Placental epithelial cell (primary cell): ENCODE data around the gene ZNF433. TPM values are rescaled to one million over a fixed set of nuclear protein-coding genes. Genes with fewer than 3 reads are reported as not detected.

Source experiments
- small RNA-seq: library from RNA; depleted of rRNA; stranded (forward); fragments of <200 nt; gene quantifications from one replicate; pipeline ENCODE3, GENCODE V24; 2012
- total RNA-seq: library from RNA; depleted of rRNA; stranded (reverse); fragments of >200 nt; gene quantifications from 2 replicates; pipeline ENCODE4 v1.2.3, GENCODE V29; 2012

Gene ZNF433
- total RNA-seq: 7.4 and 15.7 TPM in 2 replicates

DNA sequence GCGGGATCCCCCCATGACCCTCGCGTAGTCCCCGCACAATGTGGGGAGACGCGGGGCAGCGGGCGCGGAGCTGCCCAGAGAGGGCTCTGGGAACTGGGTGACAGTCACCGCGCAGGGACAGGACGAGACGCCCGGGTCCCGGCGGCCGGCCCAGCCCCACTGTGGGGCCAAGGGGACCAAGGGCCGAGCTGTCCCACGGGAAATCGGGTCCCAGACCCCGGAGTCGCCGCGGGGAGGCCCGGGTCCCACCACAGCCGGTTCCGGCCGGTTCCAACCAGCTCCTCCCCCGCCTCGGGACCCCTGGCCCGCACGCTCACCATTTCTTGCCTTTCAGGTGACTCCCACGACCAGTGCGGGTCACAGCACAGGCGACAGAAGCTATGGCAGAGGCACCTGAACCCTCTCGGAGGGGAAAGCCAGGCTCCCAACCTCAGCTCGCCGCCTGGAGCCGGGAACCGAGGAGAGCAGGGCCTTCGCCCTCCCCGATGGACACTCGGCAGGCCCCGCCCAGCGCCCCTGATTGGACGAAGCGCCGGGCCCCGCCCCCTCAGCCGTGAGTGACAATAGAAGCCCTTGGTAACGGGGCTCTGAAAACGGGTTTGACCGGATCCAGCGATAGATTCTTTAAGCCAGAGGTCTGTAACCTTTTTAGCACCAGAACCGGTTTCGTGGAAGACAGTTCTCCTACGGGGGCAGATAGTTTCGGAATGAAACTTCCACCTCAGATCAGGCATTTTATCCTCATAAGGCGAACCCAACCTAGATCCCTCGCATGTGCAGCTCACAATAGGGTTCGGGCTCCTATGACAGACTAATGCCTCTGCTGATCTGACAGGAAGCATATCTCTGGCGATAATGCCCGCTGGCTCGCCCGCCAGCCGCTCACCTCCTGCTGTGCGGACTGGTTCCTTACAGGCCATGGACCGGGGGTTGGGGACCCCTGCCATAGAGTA is at the start of gene ZNF433:
Gene ZNF433, minus strand, starts transcription at position 460 of the 953 bp plus-strand sequence. Its CDS starts 140 bp downstream, at position 320.

GRCh38 chr19:12064590-12065538 is 29.4 kb upstream of the ZNF433 start, which contains the start of gene ZNF844:
ZNF844 (plus strand) TSS chr19:12064731; CDS start chr19:12064874, 143 bp downstream.

GRCh38 chr19:12052497-12053169 is 17.2 kb upstream of the ZNF433 start, which contains the start of gene ZNF878:
ZNF878 (minus strand) TSS chr19:12052961; CDS start chr19:12052801, 160 bp downstream.

GRCh38 chr19:11964858-11965645 is 70.4 kb downstream of the ZNF433 start, which contains the start of gene ZNF763:
ZNF763 (plus strand) TSS chr19:11965040; CDS start chr19:11965209, 169 bp downstream.

Small RNA genes lying within 50 kb of the gene (small RNA-seq; reads per million reads assigned to genes)
- not detected for gene RNA5SP464
- not detected for gene RNA5SP465
- gene RNA5SP466: not detected

Other genes with a start within 250 kb of the ZNF433 start
- 1.4 and 3.5 TPM in 2 replicates for gene ZNF491, start 237.2 kb downstream of the ZNF433 start, total RNA-seq
- 10.7 and 18.1 TPM in 2 replicates for gene ZNF440, start 221.4 kb downstream of the ZNF433 start, total RNA-seq
- gene ZNF439, start 187.0 kb downstream of the ZNF433 start, total RNA-seq: 14.7 and 17.3 TPM in 2 replicates
- gene ZNF69, start 147.9 kb downstream of the ZNF433 start, total RNA-seq: 27.9 and 38.4 TPM in 2 replicates
- gene ZNF700, start 110.6 kb downstream of the ZNF433 start, total RNA-seq: 7.6 and 8.2 TPM in 2 replicates
- gene ZNF763, start 70.6 kb downstream of the ZNF433 start, total RNA-seq: 2.7 and 3.5 TPM in 2 replicates
- gene ZNF878, start 17.3 kb upstream of the ZNF433 start, total RNA-seq: 0.98 and 1.2 TPM in 2 replicates
- 5.9 and 10.2 TPM in 2 replicates for gene ZNF844, start 29.1 kb upstream of the ZNF433 start, total RNA-seq
- 7.5 and 8.5 TPM in 2 replicates for gene ZNF20, start 104.7 kb upstream of the ZNF433 start, total RNA-seq
- 11.0 and 14.0 TPM in 2 replicates for gene ZNF625, start 121.1 kb upstream of the ZNF433 start, total RNA-seq
- 8.2 and 11.0 TPM in 2 replicates for gene ZNF136, start 127.4 kb upstream of the ZNF433 start, total RNA-seq